ENCODE data around the gene ADCY4. TPM values are rescaled to one million over a fixed set of nuclear protein-coding genes. Genes with fewer than 3 reads are reported as not detected.

Gene ADCY4
- total and polyA plus RNA-seq, 2 of the 8 experiments (the other 6 are each of a cell fraction or from before 2014, with no cell fraction given) = 0.27 to 0.35 TPM

GRCh38 chr14:24307156-24307574 is 27.7 kb downstream of the ADCY4 start:
- Histone ChIP-seq H4K8ac (ENCODE audit: extremely low read depth, insufficient read depth, low read length) (no peak overlapping the region), H2BK120ac (replicated peaks; ENCODE audit: low read depth, low read length) (no peak overlapping the region), H3K27me3 (replicated peaks in 1 of 4; ENCODE audit: control insufficient read depth in 3 of 4, extremely low read depth in 1 of 4, insufficient read depth in 3 of 4, low read length in 3 of 4) (no peaks in the 10 kb centered on the region), H3K27ac (ENCODE audit: low read depth, low read length) (no peak overlapping the region), H4K91ac (replicated peaks; ENCODE audit: insufficient read length, low read length) (no peak overlapping the region), H4K20me1 (replicated peaks in 1 of 2; ENCODE audit: control insufficient read depth in 1 of 2, insufficient read depth in 2 of 2, low read length in 2 of 2) (peaks cover 2 to 6% of the 10 kb centered on the region in 2 experiments), H3K18ac (ENCODE audit: extremely low read depth, low read length) (no peak overlapping the region), H3K79me1 (ENCODE audit: low read depth, low read length) (no peaks in the 10 kb centered on the region), H2BK12ac (ENCODE audit: low read depth, low read length) (no peak overlapping the region), H3K36me3 (ENCODE audit: control insufficient read depth in 2 of 4, insufficient read depth in 4 of 4, low read length in 3 of 4) (peaks cover 25 to 43% (median 34%) of the 10 kb centered on the region in 4 experiments), H3K56ac (replicated peaks; ENCODE audit: insufficient read length, low read depth, low read length) (no peak overlapping the region), H3K23me2 (ENCODE audit: low read depth, low read length) (peaks cover 1% of the 10 kb centered on the region; the same call in 1 of the 2 replicates), H3K23ac (ENCODE audit: insufficient read length) (no peak overlapping the region), H3K4me3 (ENCODE audit: extremely low read depth in 1 of 4, insufficient read depth in 2 of 4, low read depth in 3 of 4, low read length in 4 of 4) (no peak overlapping the region), H3K4ac (replicated peaks; ENCODE audit: insufficient read length, low read depth, low read length) (no peak overlapping the region), H2AFZ (ENCODE audit: low read length) (no peak overlapping the region), H2BK15ac (ENCODE audit: low read length) (no peak overlapping the region), H3K9me3 (ENCODE audit: insufficient read depth in 2 of 2, low read depth in 1 of 2, low read length in 1 of 2) (no peaks in the 10 kb centered on the region), H3K4me1 (replicated peaks in 1 of 4; ENCODE audit: control insufficient read depth in 3 of 4, insufficient read depth in 4 of 4, low read length in 3 of 4) (no peaks in the 10 kb centered on the region), H4K5ac (ENCODE audit: insufficient read length, low read depth, low read length) (no peak overlapping the region), H3K14ac (ENCODE audit: insufficient read length) (no peak overlapping the region), H3K9ac (replicated peaks in 1 of 4; ENCODE audit: extremely low read depth in 1 of 4, low read depth in 3 of 4, low read length in 3 of 4) (no peak overlapping the region), H2BK5ac (ENCODE audit: low read depth, low read length) (no peak overlapping the region), H2AK5ac (ENCODE audit: low read depth, low read length) (no peak overlapping the region), H3K79me2 (ENCODE audit: control insufficient read depth in 1 of 2, insufficient read depth in 2 of 2, low read length in 2 of 2) (no peaks in the 10 kb centered on the region), H2BK20ac (ENCODE audit: low read length) (no peak overlapping the region), H3K4me2 (ENCODE audit: insufficient read depth in 1 of 2, low read depth in 2 of 2, low read length in 2 of 2) (no peak overlapping the region)
- DNase-seq (ENCODE audit: low read depth in 1 of 2, low spot score in 2 of 2) = no peak
- no peak for FAIRE-seq
- ChIA-PET POLR2A (ENCODE audit: partially characterized antibody) (interaction anchor here (0.6 to 3.0 kb wide), 16 partner anchors 9 to 134 kb away, joined by 3 to 18 read pairs (median 4); partner anchors contain the start of genes DHRS1, MDP1, NOP9 and RABGGTA), CTCF (ENCODE audit: partially characterized antibody) (interaction anchor here (0.9 to 15.8 kb wide), 32 partner anchors 8 to 354 kb away, joined by 3 to 173 read pairs (median 8); partner anchors contain the start of genes ADCY4, CBLN3, DHRS1 and DHRS4)
- TF ChIP-seq SIN3A (conservative IDR thresholded peaks at IDR 0.05 in 1 of 2, IDR thresholded peaks at IDR 0.05 in 1 of 2; ENCODE audit: low read depth in 1 of 2, low read length in 2 of 2) (no peak), MAFK (IDR thresholded peaks at IDR 0.05; ENCODE audit: low read depth, low read length) (no peak)
- 79% methylated on average over 11 of the region's 11 CpGs; no CpG with 5 or more reads in 1 of the 2 experiments for WGBS, 2 experiments (ENCODE audit: extremely low coverage in 1 of 2, insufficient coverage in 1 of 2, insufficient read length in 1 of 2, insufficient replicate concordance in 2 of 2, low coverage in 1 of 2, low lambda C conversion rate in 2 of 2, missing lambda C conversion rate in 1 of 2)
